HG02623 (cell line): ENCODE results near the gene MPZL1.

Experiments
- ATAC-seq: cut with Tn5 transposase; IDR thresholded peaks from one replicate; pipeline ENCODE4 v1.9.1; 2021; ENCODE audit warnings: moderate library complexity; ENCODE audit not compliant: unreplicated experiment

MPZL1 gene

GRCh38 chr1:167748906-167749305, 27.1 kb downstream of the MPZL1 start:
- ATAC-seq: no peak

- ATAC-seq: no peak
These were observed 28.0 kb downstream of the MPZL1 start for GRCh38 chr1:167749741-167750140.

DNA sequence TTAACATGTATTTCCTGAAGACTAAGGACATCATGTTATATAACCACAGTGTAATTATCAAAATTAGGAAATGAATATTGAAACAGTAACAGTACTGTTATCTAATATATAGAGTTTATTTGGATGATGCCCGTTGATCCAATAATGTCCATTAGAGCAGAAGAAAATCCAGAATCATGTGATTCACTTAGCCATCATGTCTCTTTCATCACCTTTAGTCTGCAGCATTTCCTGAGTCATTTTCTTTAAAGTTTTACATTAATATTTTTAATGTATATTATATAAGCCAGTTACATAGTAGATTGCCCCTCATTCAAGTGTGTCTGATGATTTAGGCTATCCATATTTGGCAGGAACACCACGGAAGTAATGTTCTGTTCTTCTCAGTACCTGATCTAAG, 28.9 kb downstream of the MPZL1 start:
- no peak for ATAC-seq

DNA sequence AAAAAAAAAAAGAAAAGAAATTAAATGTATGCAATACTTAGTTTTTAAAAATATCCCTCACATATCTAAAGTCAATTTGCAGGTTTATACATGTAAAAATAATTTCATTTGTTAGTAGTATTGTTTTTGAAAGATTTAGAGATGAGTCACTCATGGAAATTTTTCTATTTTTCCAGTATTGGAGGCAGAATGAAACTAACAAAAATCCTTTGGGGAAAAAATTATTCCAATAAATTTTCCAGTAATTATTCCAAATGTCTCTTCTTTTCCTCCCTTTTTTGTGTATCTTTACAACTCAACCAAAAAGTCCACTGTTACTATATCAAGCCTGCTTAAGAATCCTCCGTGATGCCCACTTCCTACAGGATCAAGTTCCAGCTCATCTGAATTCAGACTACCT, 29.9 kb downstream of the MPZL1 start:
- no peak for ATAC-seq

DNA sequence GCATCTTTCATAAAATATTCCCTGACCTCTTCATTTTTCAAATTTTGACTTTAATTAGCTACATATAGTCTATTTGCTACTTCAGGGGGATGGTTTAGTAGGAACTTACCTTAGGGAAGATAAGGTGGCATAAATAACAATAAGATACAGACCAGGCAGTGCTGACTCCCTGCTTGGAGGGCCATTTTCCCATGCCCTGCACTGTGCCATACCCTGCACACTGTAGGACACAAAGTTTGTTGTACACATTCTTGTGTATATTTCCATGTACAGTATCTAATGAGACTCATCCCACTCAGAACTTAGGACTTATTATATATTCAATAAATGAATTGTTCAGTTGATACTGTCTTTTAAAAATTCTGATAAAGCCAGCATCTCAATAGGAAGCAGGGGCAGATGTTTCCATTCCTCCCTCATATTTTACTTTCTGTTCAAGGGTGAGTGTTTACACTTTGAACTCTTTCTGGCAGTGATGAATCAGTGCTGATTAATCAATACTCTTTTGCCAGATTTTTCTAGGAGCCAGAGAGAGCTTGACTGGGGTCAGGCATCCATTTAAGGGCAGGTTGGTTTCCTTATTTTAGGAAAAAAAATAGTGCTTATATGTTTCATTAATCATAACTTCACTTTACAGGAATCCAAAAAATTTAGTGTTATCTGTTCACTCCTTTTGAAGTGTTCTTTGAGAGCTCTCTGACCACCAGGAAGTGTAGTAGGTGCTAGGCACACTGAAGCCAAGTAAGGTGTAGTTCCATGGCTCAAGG, 30.6 kb downstream of the MPZL1 start:
- ATAC-seq: no peak

DNA sequence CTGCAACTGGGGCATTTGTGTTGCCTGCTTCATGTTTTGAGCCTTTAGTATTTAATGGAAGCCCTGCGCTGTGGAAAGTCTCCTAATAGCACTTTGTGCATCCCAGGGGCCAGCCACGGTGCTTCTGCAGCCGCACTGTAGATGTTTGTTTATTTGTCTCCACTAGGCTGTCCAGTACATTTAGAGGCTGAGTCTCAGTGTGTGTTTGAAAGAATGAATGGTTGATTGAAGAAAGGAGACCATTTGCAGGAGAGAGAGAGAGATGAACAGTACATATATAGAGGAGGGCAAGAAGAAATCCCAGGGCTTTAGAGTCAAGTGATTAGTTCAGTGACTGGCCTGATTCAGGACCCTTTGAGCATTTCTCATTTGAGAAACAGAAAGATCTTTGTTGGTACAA, 33.9 kb downstream of the MPZL1 start:
- no peak for ATAC-seq

GRCh38 chr1:167756730-167757405, 35.1 kb downstream of the MPZL1 start:
- ATAC-seq: no peak

DNA sequence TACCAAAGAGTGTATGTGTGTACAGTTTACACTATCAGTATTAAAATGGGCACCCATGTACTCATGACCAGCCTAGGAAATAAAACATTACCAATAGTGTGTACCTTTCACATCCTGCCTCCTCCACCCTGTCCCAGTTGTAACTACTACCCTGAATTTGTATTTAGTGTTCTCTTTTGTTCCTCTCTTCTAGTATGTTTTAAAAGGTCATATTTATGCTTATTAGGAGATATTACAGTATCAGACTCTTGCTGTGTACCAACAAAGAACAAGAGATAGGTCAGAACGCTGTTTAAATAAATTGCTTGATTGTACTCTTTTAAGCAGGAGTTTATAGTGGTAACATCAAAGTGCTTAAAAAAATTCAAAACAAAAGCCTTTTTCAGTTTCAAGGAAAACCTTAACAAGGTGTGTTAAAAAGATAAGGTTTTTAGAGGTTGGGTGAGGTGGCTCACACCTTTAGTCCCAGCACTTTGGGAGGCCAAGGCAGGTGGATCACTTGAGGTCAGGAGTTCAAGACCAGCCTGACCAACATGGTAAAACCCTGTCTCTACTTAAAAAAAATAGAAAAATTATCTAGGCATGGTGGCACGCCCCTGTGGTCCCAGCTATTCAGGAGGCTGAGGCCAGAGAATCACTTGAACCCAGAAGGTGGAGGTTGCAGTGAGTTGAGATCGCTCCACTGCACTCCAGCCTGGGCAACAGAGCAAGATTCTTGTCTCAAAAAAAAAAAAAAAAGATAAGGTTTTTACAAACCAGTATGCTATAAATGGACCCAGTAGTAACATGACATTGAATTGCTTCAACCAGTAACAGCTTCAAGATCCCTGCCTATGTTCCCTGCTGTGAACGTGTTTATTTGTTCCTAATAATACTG, 35.9 kb downstream of the MPZL1 start:
- no peak for ATAC-seq

GRCh38 chr1:167761400-167761799, 39.6 kb downstream of the MPZL1 start:
- no peak for ATAC-seq

DNA sequence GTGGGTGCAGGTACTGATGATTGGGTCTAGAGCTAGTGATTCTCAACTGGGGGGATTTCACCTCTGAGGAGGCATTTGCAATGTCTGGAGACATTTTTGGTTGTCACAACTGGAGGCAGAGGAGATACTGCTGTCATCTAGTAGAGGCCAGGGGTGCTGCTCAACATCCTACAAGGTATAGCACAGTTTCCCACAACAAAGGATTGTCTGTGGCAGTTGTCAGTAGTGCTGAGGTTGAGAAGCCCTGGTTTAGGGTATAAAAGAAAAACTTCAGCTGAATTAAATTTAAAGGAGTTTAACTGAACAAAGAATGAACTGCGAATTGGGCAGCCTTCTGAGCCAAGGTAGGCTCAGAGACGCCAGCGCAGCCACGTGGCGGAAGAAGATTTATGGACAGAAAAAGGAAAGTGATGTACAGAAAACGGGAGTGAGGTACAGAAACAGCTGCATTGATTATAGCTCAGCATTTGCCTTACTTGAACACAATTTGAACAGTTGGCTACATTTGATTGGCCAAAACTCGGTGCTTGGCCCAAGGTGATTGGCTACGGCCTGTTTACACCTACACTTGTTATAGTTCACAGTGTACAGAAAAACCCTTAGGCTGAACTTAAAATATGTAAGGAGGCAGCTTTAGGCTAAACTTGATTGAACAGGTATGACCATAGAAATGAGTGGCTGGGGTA, 40.4 kb downstream of the MPZL1 start:
- ATAC-seq: no peak

GRCh38 chr1:167763525-167764220, 41.9 kb downstream of the MPZL1 start:
- no peak for ATAC-seq

DNA sequence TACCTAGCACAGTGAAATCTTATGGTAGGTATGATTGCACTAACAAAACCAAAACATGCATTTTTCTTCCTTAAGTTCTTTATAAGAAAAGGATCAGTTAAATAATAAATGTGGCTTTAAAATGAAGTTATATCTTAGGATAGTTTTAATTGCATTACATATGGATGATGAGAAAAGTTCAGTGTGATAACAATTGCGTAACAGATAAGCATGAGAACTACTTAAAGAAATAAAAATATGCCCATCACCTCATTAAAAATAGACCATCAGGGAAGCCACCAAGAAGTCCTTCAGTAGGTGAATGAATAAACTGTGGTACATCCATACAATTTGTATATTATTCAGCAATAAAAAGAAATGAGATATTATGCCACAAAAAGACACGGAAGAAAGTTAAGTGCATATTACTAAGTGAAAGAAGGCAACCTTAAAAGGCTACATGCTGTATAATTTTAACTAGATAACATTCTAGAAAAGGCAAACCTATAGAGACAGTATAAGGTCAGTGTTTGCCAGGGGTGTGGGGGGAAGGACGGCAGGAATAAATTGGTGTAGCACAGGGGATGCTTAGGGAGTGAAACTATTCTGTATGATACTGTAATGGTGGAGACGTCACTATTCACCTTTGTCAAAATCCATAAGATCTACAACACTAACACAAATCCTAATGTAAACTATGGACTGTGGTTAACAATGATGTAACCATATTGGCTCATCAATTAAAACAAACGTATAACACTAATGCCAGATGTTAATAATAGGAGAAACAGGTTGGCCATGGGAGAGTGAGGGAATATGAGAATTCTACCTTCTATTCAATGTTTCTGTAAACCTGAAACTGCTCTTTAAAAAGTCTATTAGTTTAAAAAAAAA, 42.9 kb downstream of the MPZL1 start:
- no peak for ATAC-seq

GRCh38 chr1:167765496-167765895, 43.7 kb downstream of the MPZL1 start:
- no peak for ATAC-seq

GRCh38 chr1:167766538-167766937, 44.8 kb downstream of the MPZL1 start:
- no peak for ATAC-seq

- ATAC-seq: no peak
These were observed 46.0 kb downstream of the MPZL1 start for GRCh38 chr1:167767761-167768160.

DNA sequence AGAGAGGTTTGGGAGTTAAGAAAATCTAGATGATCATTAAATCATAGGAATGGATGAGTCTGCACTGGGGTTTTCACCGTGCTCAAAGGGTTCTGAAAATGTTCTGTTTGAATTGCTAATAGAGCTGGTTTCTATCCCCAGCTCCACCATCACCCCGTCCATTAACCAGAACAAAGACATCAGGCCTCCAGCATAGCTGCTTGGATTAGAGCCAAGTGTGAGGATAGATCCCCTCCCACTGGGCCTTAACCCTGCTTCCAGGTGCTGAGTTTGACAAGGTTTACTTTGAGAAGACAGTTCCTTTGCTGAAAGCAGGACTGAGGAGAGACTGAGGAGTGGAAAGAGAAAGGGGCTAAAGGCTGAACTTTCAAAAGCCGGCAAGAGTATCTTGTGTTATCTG, 48.3 kb downstream of the MPZL1 start:
- no peak for ATAC-seq

DNA sequence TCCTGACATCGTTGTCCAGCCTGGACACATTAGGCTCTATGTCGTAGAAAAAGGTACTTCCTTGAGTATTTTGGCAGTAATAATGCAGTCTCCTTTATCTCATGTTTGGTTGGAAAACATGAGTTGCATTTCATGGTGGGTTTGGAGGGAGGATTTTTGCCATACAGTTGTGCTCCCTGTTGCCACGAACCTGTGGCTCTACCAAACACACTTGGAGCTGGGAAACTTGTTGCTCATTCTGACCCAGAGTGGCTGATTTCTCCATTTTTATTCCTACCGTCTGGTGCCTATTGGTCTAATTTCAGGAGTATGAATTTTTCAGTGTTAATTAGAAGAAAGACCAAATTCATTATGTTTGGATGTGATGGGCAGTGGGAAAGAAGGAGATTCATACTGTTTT, 50.7 kb downstream of the MPZL1 start:
- no peak for ATAC-seq

- no peak for ATAC-seq
These were observed 51.7 kb downstream of the MPZL1 start for GRCh38 chr1:167773516-167773915.

GRCh38 chr1:167774710-167775109, 52.9 kb downstream of the MPZL1 start:
- ATAC-seq: no peak

- ATAC-seq: no peak
These were observed 53.4 kb downstream of the MPZL1 start for GRCh38 chr1:167775178-167775577.
